AG04449 (cell line): Measurements from ENCODE around the gene GAB4.

Experiments used
- CTCF ChIA-PET: fragments of 350-600 bp; formaldehyde crosslinking; extraction: SDS; loops from one replicate; lab custom pipeline; 2021; ENCODE audit warnings: antibody characterized with exemption; lab: Yijun Ruan, JAX
- POLR2A ChIA-PET: fragments of 400-600, 350-600 bp; formaldehyde crosslinking; extraction: SDS; loops from one replicate; lab custom pipeline; 2020; ENCODE audit warnings: antibody characterized with exemption, inconsistent platforms; lab: Yijun Ruan, JAX
- DNase-seq: peaks from one replicate; pipeline ENCODE4 v3.0.0-alpha.2; 2010; ENCODE audit warnings: low read depth, low spot score
- H3K4me3 ChIP-seq: 2 replicates; pipeline ENCODE4 v1.5.1; 2011; ENCODE audit warnings: low read depth, mild to moderate bottlenecking, control low read depth, low read length
- TF ChIP-seq, protein P1 (sequence below): IDR thresholded peaks from one replicate; pipeline ENCODE4 v1.5.1; 2011; ENCODE audit warnings: mild to moderate bottlenecking, moderate library complexity, low read length, control low read depth, inconsistent platforms; ENCODE audit not compliant: insufficient read depth; ENCODE audit errors: missing control alignments

The GAB4 gene

GRCh38 chr22:16959345-16959930 is 48.6 kb downstream of the GAB4 start:
- no peak overlapping the region for H3K4me3 ChIP-seq
- DNase-seq: no peak
- ChIA-PET CTCF (no interaction called here), POLR2A (no interaction called here)
- TF ChIP-seq, protein P1, sequence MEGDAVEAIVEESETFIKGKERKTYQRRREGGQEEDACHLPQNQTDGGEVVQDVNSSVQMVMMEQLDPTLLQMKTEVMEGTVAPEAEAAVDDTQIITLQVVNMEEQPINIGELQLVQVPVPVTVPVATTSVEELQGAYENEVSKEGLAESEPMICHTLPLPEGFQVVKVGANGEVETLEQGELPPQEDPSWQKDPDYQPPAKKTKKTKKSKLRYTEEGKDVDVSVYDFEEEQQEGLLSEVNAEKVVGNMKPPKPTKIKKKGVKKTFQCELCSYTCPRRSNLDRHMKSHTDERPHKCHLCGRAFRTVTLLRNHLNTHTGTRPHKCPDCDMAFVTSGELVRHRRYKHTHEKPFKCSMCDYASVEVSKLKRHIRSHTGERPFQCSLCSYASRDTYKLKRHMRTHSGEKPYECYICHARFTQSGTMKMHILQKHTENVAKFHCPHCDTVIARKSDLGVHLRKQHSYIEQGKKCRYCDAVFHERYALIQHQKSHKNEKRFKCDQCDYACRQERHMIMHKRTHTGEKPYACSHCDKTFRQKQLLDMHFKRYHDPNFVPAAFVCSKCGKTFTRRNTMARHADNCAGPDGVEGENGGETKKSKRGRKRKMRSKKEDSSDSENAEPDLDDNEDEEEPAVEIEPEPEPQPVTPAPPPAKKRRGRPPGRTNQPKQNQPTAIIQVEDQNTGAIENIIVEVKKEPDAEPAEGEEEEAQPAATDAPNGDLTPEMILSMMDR: no peak

DNA sequence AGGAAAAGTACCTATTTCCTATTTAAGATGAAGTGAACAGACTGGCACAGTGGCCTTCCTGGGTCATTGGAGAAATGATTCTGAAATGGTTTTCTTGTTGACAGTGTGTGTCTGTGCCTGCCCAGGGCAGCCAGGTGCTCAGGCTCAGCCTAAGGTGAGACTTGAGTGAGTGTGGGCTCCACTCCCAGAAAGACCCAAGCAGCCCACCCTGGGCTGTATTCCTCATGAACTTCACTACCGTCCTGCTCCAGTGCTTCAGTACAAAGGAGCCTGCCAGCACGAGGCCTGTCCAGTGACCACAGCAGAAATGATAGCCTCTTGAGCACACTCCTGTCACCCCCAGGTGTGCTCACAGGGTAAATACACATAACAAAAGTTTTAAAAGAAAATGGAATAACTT is 49.5 kb downstream of the GAB4 start:
- ChIA-PET CTCF (no interaction called here), POLR2A (no interaction called here)
- DNase-seq: no peak
- H3K4me3 ChIP-seq: no peak overlapping the region
- TF ChIP-seq, protein P1: no peak

DNA sequence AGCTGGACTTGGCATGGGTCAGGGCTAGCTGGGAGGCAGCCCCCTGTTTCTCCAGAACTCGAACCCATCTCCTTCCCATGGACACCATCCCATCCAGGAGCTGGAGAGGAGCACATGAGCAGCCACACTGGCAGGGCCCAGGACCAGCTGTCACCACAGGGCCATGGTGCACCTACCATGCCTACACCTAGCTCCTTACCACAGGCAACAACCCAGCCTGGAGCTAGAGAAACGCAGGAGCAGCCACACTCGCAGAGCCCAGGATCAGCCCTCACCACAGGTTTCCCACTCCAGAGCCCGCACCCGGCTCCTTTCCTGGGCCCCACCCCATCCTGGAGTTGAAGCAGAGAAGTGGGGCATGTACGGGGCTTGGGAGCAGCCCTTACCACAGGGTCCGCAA is 50.2 kb downstream of the GAB4 start:
- H3K4me3 ChIP-seq: no peak overlapping the region
- DNase-seq: no peak
- ChIA-PET CTCF (no interaction called here), POLR2A (no interaction called here)
- TF ChIP-seq, protein P1: no peak

GRCh38 chr22:16956290-16956689 is 51.7 kb downstream of the GAB4 start:
- no peak overlapping the region for H3K4me3 ChIP-seq
- ChIA-PET POLR2A (no interaction called here), CTCF (no interaction called here)
- DNase-seq: no peak
- TF ChIP-seq, protein P1: no peak

DNA sequence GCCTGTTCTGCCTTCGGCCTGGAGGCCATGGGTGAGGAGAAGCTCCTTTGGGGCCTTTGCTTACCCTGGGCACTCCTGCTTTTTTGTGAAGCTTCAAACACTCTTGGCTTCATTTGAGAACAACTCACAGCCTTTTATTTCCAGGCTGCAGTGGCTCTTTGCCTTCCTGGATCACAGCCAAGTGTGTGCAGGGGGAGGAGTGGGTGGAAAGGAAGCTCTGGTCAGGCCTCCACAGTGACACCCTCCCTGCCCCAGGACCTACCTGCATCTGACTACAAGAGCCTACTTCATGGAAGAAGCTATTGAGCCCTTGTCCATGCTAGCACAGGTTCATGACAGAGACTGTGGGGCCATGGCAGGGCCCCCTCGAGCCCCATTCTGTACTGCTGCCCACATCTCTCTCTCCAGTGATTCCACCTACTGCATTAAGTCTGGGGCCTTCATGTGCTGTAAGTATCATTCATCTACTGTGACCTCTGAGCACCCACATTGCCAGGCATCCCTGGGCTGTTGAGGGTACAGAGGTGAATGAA is 52.3 kb downstream of the GAB4 start:
- ChIA-PET POLR2A (no interaction called here), CTCF (no interaction called here)
- TF ChIP-seq, protein P1: no peak
- DNase-seq: no peak
- H3K4me3 ChIP-seq: no peak overlapping the region

DNA sequence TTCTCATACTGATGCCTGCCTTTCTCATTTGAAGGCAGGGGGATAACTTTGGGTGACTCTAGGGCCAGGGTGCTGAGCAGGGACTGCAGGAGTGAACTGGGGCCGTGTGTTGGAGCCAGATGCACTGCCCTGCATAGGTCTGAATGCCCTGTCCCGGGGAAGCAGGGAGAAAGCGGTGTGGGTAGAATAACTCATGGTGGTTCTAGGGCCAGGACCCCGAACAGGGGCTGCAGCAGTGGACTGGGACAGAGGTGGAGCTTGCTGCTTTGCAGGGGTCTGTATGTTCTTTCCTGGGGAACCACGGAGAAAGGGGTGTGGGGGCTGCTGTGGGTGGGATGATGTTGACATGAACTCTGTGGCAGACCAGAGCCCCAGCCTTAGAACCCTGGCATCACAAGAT is 52.9 kb downstream of the GAB4 start:
- CTCF ChIA-PET: no interaction called here
- TF ChIP-seq, protein P1: no peak
- DNase-seq: no peak
- H3K4me3 ChIP-seq: no peak overlapping the region
- POLR2A ChIA-PET: no interaction called here
